Stomach (tissue), 9 donors: Measurements from ENCODE around the gene CEACAM6. TPM values are rescaled to one million over a fixed set of nuclear protein-coding genes. Genes with fewer than 3 reads are reported as not detected.

ENCODE experiments used
- DNase-seq, 2 donors: peaks; one replicate each; pipeline versions ENCODE4 v3.0.0 to v3.0.0-alpha.2; 2013 to 2019
- H3K27ac ChIP-seq, 5 donors: fragments of 200-600 bp in 4 of 5; sonication (generic) in 4 of 5; one replicate each; pipeline ENCODE4 v1.5.1; 2013 to 2019; ENCODE audit warnings: mild to moderate bottlenecking in 1 of 5, moderate library complexity in 1 of 5
- H3K27me3 ChIP-seq, 3 donors: fragments of 200-600 bp; sonication (generic); one replicate each; pipeline ENCODE4 v1.5.1; 2017 to 2019; ENCODE audit warnings: mixed run types in 1 of 3
- H3K36me3 ChIP-seq, 4 donors: fragments of 200-600 bp; sonication (generic); 1 replicate in 3 of 4; 2 replicates in 1 of 4; pipeline ENCODE4 v1.5.1; 2016 to 2019
- H3K4me1 ChIP-seq, 4 donors: fragments of 200-600 bp; sonication (generic); one replicate each; pipeline ENCODE4 v1.5.1; 2016 to 2019
- H3K4me3 ChIP-seq, 4 donors: fragments of 200-600 bp; sonication (generic) in 3 of 4; one replicate each; pipeline ENCODE4 v1.5.1; 2016 to 2019; ENCODE audit warnings: mild to moderate bottlenecking in 1 of 4
- H3K9me3 ChIP-seq, 4 donors: fragments of 200-600 bp; sonication (generic); one replicate each; pipeline ENCODE4 v1.5.1; 2016 to 2019
- CTCF ChIP-seq, 7 experiments: fragments of 450-650 bp in 4 of 7; fragments of 200-600 bp in 3 of 7; sonication (generic) in 3 of 7; IDR thresholded peaks; one replicate each; pipeline ENCODE4 v1.5.1; 2016 to 2019; ENCODE audit warnings: antibody characterized with exemption in 7 of 7, control low read depth in 2 of 7, mild to moderate bottlenecking in 1 of 7
- EP300 ChIP-seq: sonication (generic); formaldehyde crosslinking; IDR thresholded peaks from one replicate; pipeline ENCODE4 v1.6.1; 2017; ENCODE audit warnings: antibody characterized with exemption
- POLR2A ChIP-seq, 4 donors: fragments of 450-650 bp; IDR thresholded peaks; one replicate each; pipeline ENCODE4 v1.6.1; 2016; ENCODE audit warnings: antibody characterized with exemption in 4 of 4, control low read depth in 2 of 4, mild to moderate bottlenecking in 1 of 4, moderate library complexity in 1 of 4
- POLR2AphosphoS5 ChIP-seq, 3 donors: sonication (generic); formaldehyde crosslinking; IDR thresholded peaks; one replicate each; pipeline ENCODE4 v1.6.1; 2016; ENCODE audit warnings: antibody characterized with exemption in 3 of 3
- WGBS, 5 donors: extraction: QIAGEN DNeasy Blood & Tissue Kit in 3 of 5; methylation state at CpG; one replicate each; pipeline versions ENCODE4 v1.1.5 to v1.1.7; 2013 to 2018; 5-methylcytosine and 5-hydroxymethylcytosine counted together
- intact Hi-C: fragments of 100-400 bp; cut with DNase I; formaldehyde crosslinking; loops from one replicate; pipeline ENCODE4 v1.15.1; 2023; ENCODE audit warnings: low total_unique reads
- polyA plus RNA-seq, 3 donors: library from polyadenylated mRNA; stranded (reverse); fragments of 200-250 nt; gene quantifications; one replicate each; pipeline ENCODE4 v1.2.3, GENCODE V29; 2013
- total RNA-seq, 5 donors: library from RNA; depleted of rRNA; stranded (reverse); fragments of >200 nt; gene quantifications; one replicate each; pipeline versions ENCODE4 v1.1.0 to v1.2.3, GENCODE V29; 2014 to 2016
- donor health status: healthy with polysubstance abuse.
- donor health status: Bipolar disorder and iron deficiency.
- donor health status: healthy.

CEACAM6 gene
- total and polyA plus RNA-seq, 8 donors, result 1.7 to 29.6 (median 11.3) TPM; not detected in 2

DNA sequence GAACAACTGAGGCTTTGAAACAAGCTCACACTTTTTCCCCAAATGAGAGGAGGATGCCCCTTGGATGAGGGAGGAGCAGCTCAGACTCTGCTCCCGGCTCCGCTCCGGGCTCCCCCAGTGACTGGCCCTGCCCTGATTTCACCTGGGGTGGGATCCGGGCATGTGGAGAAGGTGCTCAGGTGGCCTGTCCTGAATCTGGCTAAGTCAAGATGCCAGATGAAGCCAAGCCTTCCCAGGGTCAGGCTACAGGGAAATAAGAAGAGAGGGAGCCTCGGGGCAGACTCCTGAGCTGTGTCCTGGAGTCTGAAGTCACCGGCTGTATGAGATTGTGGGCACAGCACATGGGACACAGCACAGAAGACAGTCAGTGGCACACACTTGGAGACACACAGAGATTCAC lies 36.6 kb upstream of the CEACAM6 start:
- Histone ChIP-seq H3K27me3 (peaks cover 0 to 64% (median 4%) of the 10 kb centered on the region in 3 donors), H3K9me3 (no peaks in the 10 kb centered on the region), H3K4me3 (no peak overlapping the region), H3K36me3 (no peaks in the 10 kb centered on the region), H3K4me1 (no peaks in the 10 kb centered on the region), H3K27ac (no peak overlapping the region)
- WGBS, 5 donors, result 66 to 87% (median 79%) methylated on average over 6 of the region's 6 CpGs
- intact Hi-C loops, result no loop called here
- DNase-seq, result no peak
- TF ChIP-seq EP300, result no peak
- TF ChIP-seq CTCF (IDR thresholded peaks at IDR 0.05), result no peak
- TF ChIP-seq POLR2A (IDR thresholded peaks at IDR 0.05), result no peak
- no peak for TF ChIP-seq POLR2AphosphoS5 (IDR thresholded peaks at IDR 0.05)

- Histone ChIP-seq H3K27me3 (peaks cover 0 to 51% (median 0%) of the 10 kb centered on the region in 3 donors), H3K4me3 (no peak overlapping the region), H3K4me1 (no peaks in the 10 kb centered on the region), H3K36me3 (no peaks in the 10 kb centered on the region), H3K9me3 (no peaks in the 10 kb centered on the region), H3K27ac (no peak overlapping the region)
- TF ChIP-seq POLR2AphosphoS5 (IDR thresholded peaks at IDR 0.05) (no peak), EP300 (no peak), POLR2A (IDR thresholded peaks at IDR 0.05) (no peak), CTCF (IDR thresholded peaks at IDR 0.05) (no peak)
- no peak for DNase-seq
- WGBS, 5 donors, result 45 to 95% (median 86%) methylated on average over 1 to 3 of the region's 3 CpGs
- intact Hi-C loops, result no loop called here
These were observed 35.2 kb upstream of the CEACAM6 start for GRCh38 chr19:41720103-41720502.

DNA sequence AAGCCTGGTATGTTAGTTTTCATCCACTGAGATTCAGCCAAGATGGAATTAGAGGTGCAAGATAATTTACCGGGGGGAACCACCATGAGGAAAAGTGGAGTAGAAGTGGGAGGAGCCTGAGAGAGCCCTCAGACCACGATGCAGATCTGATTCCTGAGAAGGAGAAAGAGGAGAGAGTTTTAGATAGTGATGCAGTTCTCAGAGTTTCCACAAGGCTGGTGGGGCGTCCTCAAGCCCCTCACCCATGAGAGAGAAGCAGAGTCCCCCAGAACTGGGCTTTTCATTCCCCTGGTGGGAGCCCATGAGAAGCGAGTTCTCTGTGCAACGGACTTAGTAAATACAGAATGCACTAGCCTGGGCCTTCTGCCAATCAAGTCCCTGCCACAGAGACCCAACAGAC lies 28.8 kb upstream of the CEACAM6 start:
- TF ChIP-seq CTCF (IDR thresholded peaks at IDR 0.05) (no peak), EP300 (no peak), POLR2A (IDR thresholded peaks at IDR 0.05) (no peak), POLR2AphosphoS5 (IDR thresholded peaks at IDR 0.05) (no peak)
- Histone ChIP-seq H3K27me3 (peaks cover 0 to 32% (median 0%) of the 10 kb centered on the region in 3 donors), H3K27ac (no peak overlapping the region), H3K36me3 (no peaks in the 10 kb centered on the region), H3K9me3 (no peaks in the 10 kb centered on the region), H3K4me1 (no peaks in the 10 kb centered on the region), H3K4me3 (no peak overlapping the region)
- WGBS, 5 donors, result 19 to 40% (median 25%) methylated on average over 5 of the region's 5 CpGs
- no peak for DNase-seq
- intact Hi-C loops, result no loop called here

DNA sequence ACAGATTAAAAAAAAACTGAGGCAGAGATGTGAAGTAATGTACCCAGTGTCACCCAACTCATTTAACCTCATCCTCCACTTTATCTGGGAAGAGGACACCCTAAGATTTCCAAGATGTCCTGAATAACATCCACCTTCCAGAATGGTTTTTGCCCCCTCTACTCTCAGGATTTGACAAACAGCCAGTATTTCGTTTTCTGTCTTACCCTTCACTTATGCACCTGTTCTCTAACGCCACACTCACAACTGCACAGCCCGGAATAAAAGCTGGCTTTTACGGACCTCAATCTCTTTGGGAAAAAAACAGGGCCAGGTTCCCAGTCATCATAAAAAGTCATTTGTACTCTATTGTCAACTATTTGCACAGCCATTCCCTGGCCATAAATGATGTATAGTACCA lies 21.2 kb upstream of the CEACAM6 start:
- no peaks in the 10 kb centered on the region for H3K36me3 ChIP-seq
- H3K9me3 ChIP-seq, result no peaks in the 10 kb centered on the region
- H3K4me1 ChIP-seq, result no peaks in the 10 kb centered on the region
- peak overlapping the region in 3 of 5 donors; percentile 38 to 71 (median 43) for H3K27ac ChIP-seq
- no peak overlapping the region for H3K4me3 ChIP-seq
- no peak for DNase-seq
- peaks cover 0 to 28% (median 0%) of the 10 kb centered on the region in 3 donors for H3K27me3 ChIP-seq
- intact Hi-C loops, result no loop called here
- TF ChIP-seq EP300 (no peak), CTCF (IDR thresholded peaks at IDR 0.05) (no peak), POLR2A (IDR thresholded peaks at IDR 0.05) (no peak), POLR2AphosphoS5 (IDR thresholded peaks at IDR 0.05) (no peak)
- 27 to 69% (median 42%) methylated on average over 4 of the region's 4 CpGs for WGBS, 5 donors
